Measurements from ENCODE around the gene UNC45B. TPM values are rescaled to one million over a fixed set of nuclear protein-coding genes. Genes with fewer than 3 reads are reported as not detected.

Gene UNC45B
- total and polyA plus RNA-seq, 2 of the 4 experiments (the other 2 are of a cell fraction), result not detected

DNA sequence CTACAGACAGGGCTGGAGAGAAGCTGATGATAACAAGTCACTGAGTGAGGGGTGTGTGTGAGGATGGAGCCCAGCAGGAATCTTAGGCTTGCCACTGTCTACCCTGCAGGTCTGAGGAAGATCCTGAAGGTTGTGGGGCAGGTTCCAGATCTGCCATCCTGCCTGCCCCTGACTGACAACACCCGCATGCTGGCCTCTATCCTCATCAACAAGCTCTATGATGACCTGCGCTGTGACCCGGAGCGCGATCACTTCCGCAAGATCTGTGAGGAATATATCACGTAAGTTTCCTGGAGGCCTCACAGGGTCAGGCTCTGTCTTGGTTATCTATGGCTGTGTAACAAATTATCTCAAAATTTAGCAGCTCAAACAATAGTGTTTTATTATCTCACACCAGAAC is 16.3 kb downstream of the UNC45B start:
- CTCF ChIA-PET, result no interaction called here
- 96% methylated on average over 5 of the region's 7 CpGs; no CpG with 5 or more reads in 1 of the 2 experiments for WGBS, 2 experiments (ENCODE audit: extremely low coverage in 2 of 2, insufficient read length in 1 of 2)
- H3K27me3 ChIP-seq (ENCODE audit: control insufficient read depth, insufficient read depth, low read length), result peaks cover 25% of the 10 kb centered on the region

More for the DNA sequence above, 16.3 kb downstream of the UNC45B start:
- Histone ChIP-seq H3K4me1 (ENCODE audit: control insufficient read depth, insufficient read depth, low read length) (peaks cover 4% of the 10 kb centered on the region; the same call in 1 of the 2 replicates), H3K56ac (ENCODE audit: extremely low read depth, insufficient read depth, low read length) (no peak overlapping the region), H2AK9ac (replicated peaks; ENCODE audit: low read depth, low read length, poor library complexity) (no peak overlapping the region), H2BK120ac (ENCODE audit: low read depth, low read length) (no peak overlapping the region), H3K4ac (ENCODE audit: low read depth, low read length) (no peak overlapping the region), H2BK5ac (ENCODE audit: low read depth, low read length, poor library complexity, severe bottlenecking) (no peak overlapping the region), H3K27ac (ENCODE audit: insufficient read depth, low read length) (no peak overlapping the region), H3K18ac (ENCODE audit: low read depth, low read length) (no peak overlapping the region), H4K8ac (ENCODE audit: low read depth in 2 of 2, low read length in 2 of 2) (no peak overlapping the region), H2BK20ac (ENCODE audit: low read depth, low read length) (no peak overlapping the region), H4K5ac (ENCODE audit: low read depth, low read length) (no peak overlapping the region), H2AK5ac (ENCODE audit: low read depth, low read length) (no peak overlapping the region), H3K9ac (ENCODE audit: low read depth, low read length) (no peak overlapping the region), H2AFZ (replicated peaks; ENCODE audit: low read length, poor library complexity) (no peak overlapping the region), H3K14ac (replicated peaks; ENCODE audit: low read depth, low read length) (no peak overlapping the region), H3K36me3 (ENCODE audit: control insufficient read depth, insufficient read depth, low read length) (no peaks in the 10 kb centered on the region), H4K91ac (ENCODE audit: insufficient read depth, low read depth, low read length) (no peak overlapping the region), H3K4me2 (ENCODE audit: low read depth, low read length) (no peak overlapping the region), H3K79me1 (ENCODE audit: low read depth in 1 of 2, low read length in 2 of 2) (no peaks in the 10 kb centered on the region), H3K9me1 (ENCODE audit: insufficient read depth, low read length) (0 out of 2 replicates have a peak, but pooled peaks cover 5% of the 10 kb centered on the region), H2BK15ac (ENCODE audit: low read depth, low read length) (no peak overlapping the region), H3K4me3 (ENCODE audit: insufficient read depth, low read depth, low read length) (no peak overlapping the region), H3K23ac (ENCODE audit: low read depth, low read length) (no peak overlapping the region), H3K9me3 (ENCODE audit: control insufficient read depth, insufficient read depth, low read length) (no peaks in the 10 kb centered on the region), H4K20me1 (ENCODE audit: insufficient read depth, low read length) (no peaks in the 10 kb centered on the region)
- dilution Hi-C loops (cut with HindIII; ENCODE audit: low sequenced_read_pairs, unreplicated experiment), result no loop called here
- in situ Hi-C loops (cut with MboI; ENCODE audit: low sequenced_read_pairs), result no loop called here
- no peak for DNase-seq
- no peak for TF ChIP-seq CHD1 (IDR thresholded peaks at IDR 0.05; ENCODE audit: low read depth, low read length)
- TF ChIP-seq FOS (IDR thresholded peaks at IDR 0.05; ENCODE audit: low read depth, low read length), result no peak
- no peak for TF ChIP-seq SMC3 (IDR thresholded peaks at IDR 0.05; ENCODE audit: low read depth, low read length)
- POLR2A ChIA-PET (ENCODE audit: unreplicated experiment), result no interaction called here
- BruUV-seq (replicated peaks), result no TSS peak
- no peak for ATAC-seq (ENCODE audit: low read depth)
- intact Hi-C loops (cut with micrococcal nuclease), result no loop called here

Data from IMR-90 (cell line).